SK-N-SH (cell line): ENCODE measurements around the gene CCR9. TPM values are rescaled to one million over a fixed set of nuclear protein-coding genes. Genes with fewer than 3 reads are reported as not detected.
"Not testable (repeated sequence)": the region's sequence is repeated elsewhere in the genome, so short reads cannot be mapped to it uniquely, and the experiment has no call there.

Source experiments
- CTCF ChIA-PET: fragments of 300-600, 350-600 bp; formaldehyde crosslinking; extraction: SDS; loops from one replicate; lab custom pipeline; 2021; lab: Yijun Ruan, JAX
- POLR2A ChIA-PET: fragments of 350-600 bp; sonication (Branson Sonifier 250); formaldehyde crosslinking; extraction: SDS; loops from one replicate; lab custom pipeline; 2020; ENCODE audit warnings: antibody characterized with exemption, inconsistent platforms; lab: Yijun Ruan, JAX
- DNase-seq: peaks from one replicate; pipeline ENCODE4 v3.0.0; 2012
- H2AFZ ChIP-seq: fragments of 200-600 bp; sonication (generic); 2 replicates; pipeline ENCODE4 v1.8.1; 2016; ENCODE audit warnings: antibody characterized with exemption, mild to moderate bottlenecking, low read depth
- H3F3A ChIP-seq: fragments of 200-600 bp; sonication (generic); replicated peaks from 2 replicates; pipeline ENCODE3; 2016; ENCODE audit warnings: antibody characterized with exemption, mild to moderate bottlenecking; ENCODE audit not compliant: insufficient read depth
- H3K27ac ChIP-seq, 2 experiments: fragments of 200-500 bp in 1 of 2; fragments of 200-600 bp in 1 of 2; sonication (Bioruptor generic) in 1 of 2; sonication (generic), shearing (Covaris generic) in 1 of 2; 2 replicates each; pipeline versions ENCODE4 v1.5.1 to v1.6.1; 2014 to 2016; ENCODE audit warnings: low read depth in 2 of 2, inconsistent platforms in 1 of 2, low read length in 1 of 2, mild to moderate bottlenecking in 1 of 2, mixed read lengths in 1 of 2
- H3K27me3 ChIP-seq: fragments of 200-600 bp; sonication (generic), shearing (Covaris generic); 2 replicates; pipeline ENCODE4 v1.6.1; 2016; ENCODE audit warnings: mixed run types; ENCODE audit not compliant: insufficient read depth
- H3K36me3 ChIP-seq, 2 experiments: fragments of 200-500 bp in 1 of 2; fragments of 200-600 bp in 1 of 2; sonication (Bioruptor generic) in 1 of 2; sonication (generic) in 1 of 2; replicated peaks in 1 of 2; 2 replicates each; pipeline versions ENCODE3 to v1.5.1; 2014 to 2016; ENCODE audit warnings: low read length in 1 of 2, mild to moderate bottlenecking in 1 of 2; ENCODE audit not compliant: insufficient read depth in 2 of 2, control insufficient read depth in 1 of 2
- H3K4me1 ChIP-seq, 2 experiments: fragments of 200-500 bp in 1 of 2; fragments of 200-600 bp in 1 of 2; sonication (Bioruptor generic) in 1 of 2; sonication (generic), shearing (Covaris generic) in 1 of 2; 2 replicates each; pipeline versions ENCODE4 v1.5.1 to v1.6.1; 2014 to 2016; ENCODE audit warnings: low read depth in 1 of 2, low read length in 1 of 2, mixed run types in 1 of 2; ENCODE audit not compliant: insufficient read depth in 2 of 2, control insufficient read depth in 1 of 2
- H3K4me2 ChIP-seq: fragments of 200-600 bp; sonication (generic), shearing (Covaris generic); 2 replicates; pipeline ENCODE4 v1.6.1; 2017; ENCODE audit warnings: mixed run types
- H3K4me3 ChIP-seq, 2 experiments: fragments of 200-500 bp in 1 of 2; fragments of 200-600 bp in 1 of 2; sonication (Bioruptor generic) in 1 of 2; sonication (generic), shearing (Covaris generic) in 1 of 2; 2 replicates each; pipeline versions ENCODE4 v1.5.1 to v1.8.1; 2014 to 2016; ENCODE audit warnings: low read depth in 2 of 2, inconsistent platforms in 1 of 2, low read length in 1 of 2, mild to moderate bottlenecking in 1 of 2, mixed read lengths in 1 of 2, moderate library complexity in 1 of 2
- H3K79me2 ChIP-seq: fragments of 200-600 bp; sonication (generic); 2 replicates; pipeline ENCODE4 v1.8.1; 2017; ENCODE audit warnings: mild to moderate bottlenecking; ENCODE audit not compliant: insufficient read depth
- H3K9ac ChIP-seq: fragments of 200-600 bp; sonication (generic); 2 replicates; pipeline ENCODE4 v1.6.1; 2017; ENCODE audit warnings: mixed run types
- H3K9me2 ChIP-seq: fragments of 200-600 bp; sonication (generic); 2 replicates; pipeline ENCODE4 v1.6.1; 2017; ENCODE audit warnings: mixed run types
- H3K9me3 ChIP-seq: fragments of 200-600 bp; sonication (generic); 2 replicates; pipeline ENCODE4 v1.6.1; 2017; ENCODE audit warnings: mixed run types, mild to moderate bottlenecking, moderate library complexity
- H4K20me1 ChIP-seq: fragments of 200-600 bp; sonication (generic); 2 replicates; pipeline ENCODE4 v1.6.1; 2017; ENCODE audit warnings: mild to moderate bottlenecking, mixed run types; ENCODE audit not compliant: insufficient read depth
- ELF1 ChIP-seq: IDR thresholded peaks from 2 replicates; pipeline ENCODE4 v1.4.0; 2012
- GATA2 ChIP-seq: sonication (generic); formaldehyde crosslinking; IDR thresholded peaks from 2 replicates; pipeline ENCODE4 v1.5.0; 2020; ENCODE audit warnings: mild to moderate bottlenecking, missing genetic modification reagents
- IRF3 ChIP-seq: fragments of 150-350 bp; IDR thresholded peaks from 2 replicates; pipeline ENCODE4 v1.6.1; 2016; ENCODE audit warnings: mild to moderate bottlenecking, low read depth, low read length
- POLR2AphosphoS5 ChIP-seq: IDR thresholded peaks from 2 replicates; pipeline ENCODE4 v1.6.1; 2012; ENCODE audit warnings: low read depth, low read length
- RFX5 ChIP-seq: IDR thresholded peaks from 2 replicates; pipeline ENCODE4 v1.6.1; 2012; ENCODE audit warnings: mild to moderate bottlenecking, improper control_type of control experiment, low read length
- SMC3 ChIP-seq: IDR thresholded peaks from 2 replicates; pipeline ENCODE4 v1.6.1; 2012; ENCODE audit warnings: low read depth, low read length, improper control_type of control experiment
- TCF12 ChIP-seq: IDR thresholded peaks from 2 replicates; pipeline ENCODE4 v1.4.0; 2012
- YY1 ChIP-seq: IDR thresholded peaks from 2 replicates; pipeline ENCODE4 v1.4.0; 2012; ENCODE audit warnings: low read depth, mild to moderate bottlenecking
- WGBS: methylation state at CpG from one replicate; pipeline ENCODE4 v1.1.6; 2017; ENCODE audit warnings: low lambda C conversion rate; 5-methylcytosine and 5-hydroxymethylcytosine counted together
- polyA plus RNA-seq, 3 experiments: library from polyadenylated mRNA; depleted of rRNA; stranded (reverse); fragments of >200 nt; gene quantifications; 2 replicates each; pipeline ENCODE4 v1.2.3, GENCODE V29; 2012

Gene CCR9
- polyA plus RNA-seq, 1 of the 3 experiments (the other 2 are of a cell fraction): not detected

GRCh38 chr3:45852828-45853227 is 33.5 kb upstream of the CCR9 start:
- no peak for DNase-seq
- H3K27me3 ChIP-seq: peaks cover 31% of the 10 kb centered on the region; the same call in 1 of the 2 replicates
- ChIA-PET POLR2A (no interaction called here), CTCF (interaction anchor here (0.7 to 0.8 kb wide), 2 partner anchors 76 to 323 kb away, joined by 3 to 4 read pairs; no protein-coding TSS in a partner anchor)
- H3F3A ChIP-seq: no peaks in the 10 kb centered on the region
- H3K27ac ChIP-seq: no peak overlapping the region
- 10% methylated on average over 2 of the region's 2 CpGs for WGBS
- H3K4me1 ChIP-seq: no peaks in the 10 kb centered on the region
- H4K20me1 ChIP-seq: no peaks in the 10 kb centered on the region
- TF ChIP-seq GATA2 (CRISPR knock-in tag) (no peak), POLR2AphosphoS5 (no peak), SMC3 (no peak), RFX5 (no peak), TCF12 (no peak), YY1 (no peak), IRF3 (no peak), ELF1 (no peak)
- H3K4me3 ChIP-seq: no peak overlapping the region
- H3K9me2 ChIP-seq: no peaks in the 10 kb centered on the region
- H3K4me2 ChIP-seq: no peak overlapping the region
- H3K79me2 ChIP-seq: no peaks in the 10 kb centered on the region
- H2AFZ ChIP-seq: no peak overlapping the region
- H3K9me3 ChIP-seq: no peaks in the 10 kb centered on the region
- H3K9ac ChIP-seq: no peak overlapping the region
- H3K36me3 ChIP-seq: no peaks in the 10 kb centered on the region

- peaks cover 15% of the 10 kb centered on the region; the same call in 1 of the 2 replicates for H3K27me3 ChIP-seq
- H3K4me1 ChIP-seq, DNase-seq, H3K9me2 ChIP-seq, H3K4me2 ChIP-seq, H3K4me3 ChIP-seq, H3K27ac ChIP-seq, H3F3A ChIP-seq, H3K36me3 ChIP-seq, H4K20me1 ChIP-seq, H3K9ac ChIP-seq, H3K79me2 ChIP-seq, H2AFZ ChIP-seq, POLR2A ChIA-PET, CTCF ChIA-PET, H3K9me3 ChIP-seq: not testable (repeated sequence)
- 12% methylated on average over 1 of the region's 1 CpG for WGBS
These were observed 30.0 kb upstream of the CCR9 start for GRCh38 chr3:45856323-45856722.

GRCh38 chr3:45857024-45857423 is 29.3 kb upstream of the CCR9 start:
- H4K20me1 ChIP-seq, H3K27ac ChIP-seq, H2AFZ ChIP-seq, H3K4me1 ChIP-seq, H3K9me2 ChIP-seq, H3K4me2 ChIP-seq, POLR2A ChIA-PET, H3K36me3 ChIP-seq, H3F3A ChIP-seq, H3K9me3 ChIP-seq, CTCF ChIA-PET, H3K9ac ChIP-seq, H3K79me2 ChIP-seq, DNase-seq, H3K27me3 ChIP-seq, H3K4me3 ChIP-seq: not testable (repeated sequence)
- 17% methylated on average over 2 of the region's 2 CpGs for WGBS
